Mucosa of descending colon (tissue), 3 donors: ENCODE results near the gene IMMP2L. TPM values are rescaled to one million over a fixed set of nuclear protein-coding genes. Genes with fewer than 3 reads are reported as not detected.

Source experiments
- ATAC-seq: fragments of 200-7000 bp; cut with Tn5 transposase; one replicate; pipeline ENCODE4 v1.9.1; 2020; ENCODE audit warnings: mild to moderate bottlenecking, moderate library complexity
- DNase-seq, 3 donors: peaks; one replicate each; pipeline ENCODE4 v3.0.0-alpha.2; 2020
- H3K36me3 ChIP-seq: fragments of 200-600 bp; one replicate; pipeline ENCODE4 v1.8.0; 2021; ENCODE audit warnings: low read depth, mild to moderate bottlenecking
- H3K4me1 ChIP-seq: fragments of 200-600 bp; one replicate; pipeline ENCODE4 v1.8.0; 2021; ENCODE audit warnings: low read depth, mild to moderate bottlenecking
- H3K4me3 ChIP-seq: fragments of 200-600 bp; one replicate; pipeline ENCODE4 v1.8.0; 2021; ENCODE audit warnings: mild to moderate bottlenecking
- H3K9me3 ChIP-seq: fragments of 200-600 bp; one replicate; pipeline ENCODE4 v1.8.0; 2021; ENCODE audit warnings: mild to moderate bottlenecking
- CTCF ChIP-seq: fragments of 200-600 bp; IDR thresholded peaks from one replicate; pipeline ENCODE4 v1.8.0; 2022; ENCODE audit warnings: antibody characterized with exemption, mild to moderate bottlenecking
- intact Hi-C, 2 donors: fragments of 100-400 bp; cut with DNase I in 1 of 2; cut with micrococcal nuclease in 1 of 2; formaldehyde crosslinking; loops; one replicate each; pipeline versions ENCODE4 v1.11.0 to v1.11.1; 2022; cut with DNase I, micrococcal nuclease
- total RNA-seq, 3 donors: library from RNA; stranded (reverse); fragmentation: NEBNext Ultra II Directional in 2 of 3; extraction: Animal tissue kit (Norgen Biotek cat#: 25700) in 2 of 3; gene quantifications; one replicate each; pipeline versions ENCODE4 v1.2.1 to v1.2.4, GENCODE V29; 2021 to 2023
- donor health status: DM: no; HTN: no; CAD: no; lungs with moderate emphysema.
- donor health status: DM: no; HTN: no; CAD: no.
- donor health status: DM: no; HTN: yes; CAD: no.

IMMP2L gene
- total RNA-seq, 3 donors from 2014 or later = 12.1 to 20.7 (median 17.7) TPM

GRCh38 chr7:110827287-110827855 is 734.9 kb downstream of the IMMP2L start:
- TF ChIP-seq CTCF = no peak
- H3K4me3 ChIP-seq = no peak overlapping the region
- intact Hi-C loops = no loop called here
- H3K36me3 ChIP-seq = no peaks in the 10 kb centered on the region
- DNase-seq (no peak), ATAC-seq (no peak)
- no peaks in the 10 kb centered on the region for H3K9me3 ChIP-seq
- no peaks in the 10 kb centered on the region for H3K4me1 ChIP-seq

- no peak for TF ChIP-seq CTCF
- intact Hi-C loops = no loop called here
- H3K4me3 ChIP-seq = no peak overlapping the region
- H3K36me3 ChIP-seq = no peaks in the 10 kb centered on the region
- no peaks in the 10 kb centered on the region for H3K9me3 ChIP-seq
- ATAC-seq (no peak), DNase-seq (no peak)
- no peaks in the 10 kb centered on the region for H3K4me1 ChIP-seq
Observed at GRCh38 chr7:110813986-110814385, 748.3 kb downstream of the IMMP2L start.

GRCh38 chr7:110809832-110810231 is 752.5 kb downstream of the IMMP2L start:
- intact Hi-C loops = no loop called here
- no peak for TF ChIP-seq CTCF
- H3K36me3 ChIP-seq = no peaks in the 10 kb centered on the region
- ATAC-seq (no peak), DNase-seq (no peak)
- H3K4me3 ChIP-seq = no peak overlapping the region
- no peaks in the 10 kb centered on the region for H3K9me3 ChIP-seq
- no peaks in the 10 kb centered on the region for H3K4me1 ChIP-seq

- intact Hi-C loops = no loop called here
- H3K36me3 ChIP-seq = no peaks in the 10 kb centered on the region
- H3K4me3 ChIP-seq = no peak overlapping the region
- peaks cover 6% of the 10 kb centered on the region for H3K4me1 ChIP-seq
- no peak for TF ChIP-seq CTCF
- no peaks in the 10 kb centered on the region for H3K9me3 ChIP-seq
- no peak for DNase-seq
- no peak for ATAC-seq
Observed at GRCh38 chr7:110808361-110808760, 753.9 kb downstream of the IMMP2L start.

- Histone ChIP-seq H3K36me3 (no peaks in the 10 kb centered on the region), H3K4me1 (peaks cover 6% of the 10 kb centered on the region)
Observed at GRCh38 chr7:110804501-110804900, 757.8 kb downstream of the IMMP2L start.

More at GRCh38 chr7:110804501-110804900, 757.8 kb downstream of the IMMP2L start:
- H3K4me3 ChIP-seq = no peak overlapping the region
- no peak for TF ChIP-seq CTCF
- H3K9me3 ChIP-seq = no peaks in the 10 kb centered on the region
- DNase-seq (no peak), ATAC-seq (no peak)
- intact Hi-C loops = no loop called here
